ENCODE data around the gene MRPL4.

Gene MRPL4

GRCh38 chr19:10254244-10254643 lies 2.2 kb downstream of the MRPL4 start:
- no peak overlapping the region for H3K4me3 ChIP-seq (replicated peaks; ENCODE audit: low read depth, low read length)
- no peak for TF ChIP-seq CTCF (IDR thresholded peaks at IDR 0.05; ENCODE audit: low read depth, low read length, missing control alignments)

DNA sequence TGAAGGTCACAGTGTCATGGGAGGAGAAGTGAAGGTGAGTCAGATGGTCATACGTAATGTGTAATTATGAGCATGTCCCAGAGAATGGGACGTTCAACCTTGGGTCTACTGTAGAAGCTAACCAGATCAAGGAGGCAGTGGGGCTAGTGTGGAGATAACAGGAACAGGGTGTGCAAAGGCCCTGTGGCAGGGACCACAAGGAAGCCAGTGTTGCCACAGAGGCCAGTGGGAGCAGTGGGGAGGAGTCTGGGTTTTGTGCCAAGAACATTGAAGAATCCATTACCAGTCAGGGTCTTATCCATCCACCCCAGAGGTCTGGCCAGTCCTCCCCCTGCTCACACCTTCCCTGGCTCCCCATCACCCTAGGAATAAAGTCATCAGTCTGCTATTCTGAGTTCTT lies 3.3 kb downstream of the MRPL4 start:
- DNase-seq (ENCODE audit: extremely low read depth, low read depth) = no peak
- no peak overlapping the region for H3K4me3 ChIP-seq (replicated peaks; ENCODE audit: low read depth, low read length)
- no peak for TF ChIP-seq CTCF (IDR thresholded peaks at IDR 0.05; ENCODE audit: low read depth, low read length, missing control alignments)

More at GRCh38 chr19:10254244-10254643, 2.2 kb downstream of the MRPL4 start:
- no peak for DNase-seq (ENCODE audit: extremely low read depth, low read depth)

GRCh38 chr19:10256551-10256950 lies 4.5 kb downstream of the MRPL4 start:
- H3K4me3 ChIP-seq (replicated peaks; ENCODE audit: low read depth, low read length) = no peak overlapping the region
- DNase-seq (ENCODE audit: extremely low read depth, low read depth) = no peak
- TF ChIP-seq CTCF (IDR thresholded peaks at IDR 0.05; ENCODE audit: low read depth, low read length, missing control alignments) = no peak

- no peak overlapping the region for H3K4me3 ChIP-seq (replicated peaks; ENCODE audit: low read depth, low read length)
- no peak for DNase-seq (ENCODE audit: extremely low read depth, low read depth)
- TF ChIP-seq CTCF (IDR thresholded peaks at IDR 0.05; ENCODE audit: low read depth, low read length, missing control alignments) = no peak
Measured at GRCh38 chr19:10256970-10257615, 5.1 kb downstream of the MRPL4 start.

DNA sequence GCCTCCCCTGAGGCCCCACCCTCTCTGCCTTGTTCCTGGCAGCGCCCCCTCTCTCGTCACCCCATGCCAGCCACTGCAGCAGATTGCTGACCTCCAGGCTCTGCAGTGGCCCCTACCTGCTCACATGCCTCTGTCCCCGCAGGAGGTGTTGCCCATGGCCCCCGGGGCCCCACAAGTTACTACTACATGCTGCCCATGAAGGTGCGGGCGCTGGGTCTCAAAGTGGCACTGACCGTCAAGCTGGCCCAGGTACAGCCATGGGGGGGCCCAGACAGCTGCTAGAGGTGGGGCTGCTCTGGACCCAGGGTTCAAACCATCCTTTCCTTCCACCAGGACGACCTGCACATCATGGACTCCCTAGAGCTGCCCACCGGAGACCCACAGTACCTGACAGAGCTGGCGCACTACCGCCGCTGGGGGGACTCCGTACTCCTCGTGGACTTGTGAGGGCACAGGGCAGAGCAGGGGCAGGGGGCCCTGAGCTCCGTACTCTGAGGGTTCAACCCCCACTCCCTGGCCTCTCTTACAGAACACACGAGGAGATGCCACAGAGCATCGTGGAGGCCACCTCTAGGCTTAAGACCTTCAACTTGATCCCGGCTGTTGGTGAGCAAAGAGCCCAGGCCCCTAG lies 6.2 kb downstream of the MRPL4 start:
- no peak overlapping the region for H3K4me3 ChIP-seq (replicated peaks; ENCODE audit: low read depth, low read length)
- DNase-seq (ENCODE audit: extremely low read depth, low read depth) = no peak
- no peak for TF ChIP-seq CTCF (IDR thresholded peaks at IDR 0.05; ENCODE audit: low read depth, low read length, missing control alignments)

GRCh38 chr19:10259162-10259905 lies 7.3 kb downstream of the MRPL4 start:
- peak; percentile 70 for DNase-seq (ENCODE audit: extremely low read depth, low read depth)
- no peak overlapping the region for H3K4me3 ChIP-seq (replicated peaks; ENCODE audit: low read depth, low read length)
- peak; percentile 74 for TF ChIP-seq CTCF (IDR thresholded peaks at IDR 0.05; ENCODE audit: low read depth, low read length, missing control alignments)

Data from HFF-Myc (cell line).